Esophagus squamous epithelium (tissue), 4 donors: ENCODE measurements around the gene CDH8.

Source experiments
- POLR2A ChIP-seq, 4 donors: fragments of 450-650 bp; IDR thresholded peaks; one replicate each; pipeline ENCODE4 v1.6.1; 2017; ENCODE audit warnings: antibody characterized with exemption in 4 of 4, mild to moderate bottlenecking in 4 of 4, moderate library complexity in 3 of 4
- TF ChIP-seq, protein P1 (sequence below), 6 experiments: fragments of 450-650 bp in 4 of 6; fragments of 200-600 bp in 2 of 6; sonication (generic) in 2 of 6; IDR thresholded peaks; one replicate each; pipeline ENCODE4 v1.5.1; 2016 to 2019; ENCODE audit warnings: antibody characterized with exemption in 6 of 6, mild to moderate bottlenecking in 4 of 6, moderate library complexity in 4 of 6

DNA sequence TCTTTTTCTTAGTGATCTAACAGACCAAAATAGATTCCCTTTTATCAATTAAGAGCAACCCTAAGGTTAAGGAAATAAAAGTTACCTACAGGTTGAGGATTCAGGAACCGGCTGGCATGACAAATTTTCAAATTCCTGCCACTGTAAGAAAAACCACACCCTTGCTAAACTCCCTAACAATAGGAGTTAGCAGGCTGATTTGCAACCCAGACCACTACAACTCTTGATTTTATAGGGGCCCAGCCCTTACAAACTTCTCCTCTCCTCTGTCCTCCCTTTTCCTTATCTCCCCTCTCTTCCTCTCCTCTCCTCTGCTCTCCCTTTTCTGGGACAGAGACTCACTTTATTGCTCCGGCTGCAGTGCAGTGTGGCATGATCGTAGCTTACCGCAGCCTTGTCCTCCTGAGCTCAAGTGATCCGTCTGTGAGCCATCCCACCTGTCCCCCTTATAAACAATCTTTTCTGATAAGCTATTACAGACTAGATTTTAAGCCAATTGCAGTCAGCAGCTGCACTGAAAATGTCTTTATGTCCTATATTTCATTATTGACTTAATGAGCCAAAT is 418.9 kb downstream of the CDH8 start:
- TF ChIP-seq, protein P1, sequence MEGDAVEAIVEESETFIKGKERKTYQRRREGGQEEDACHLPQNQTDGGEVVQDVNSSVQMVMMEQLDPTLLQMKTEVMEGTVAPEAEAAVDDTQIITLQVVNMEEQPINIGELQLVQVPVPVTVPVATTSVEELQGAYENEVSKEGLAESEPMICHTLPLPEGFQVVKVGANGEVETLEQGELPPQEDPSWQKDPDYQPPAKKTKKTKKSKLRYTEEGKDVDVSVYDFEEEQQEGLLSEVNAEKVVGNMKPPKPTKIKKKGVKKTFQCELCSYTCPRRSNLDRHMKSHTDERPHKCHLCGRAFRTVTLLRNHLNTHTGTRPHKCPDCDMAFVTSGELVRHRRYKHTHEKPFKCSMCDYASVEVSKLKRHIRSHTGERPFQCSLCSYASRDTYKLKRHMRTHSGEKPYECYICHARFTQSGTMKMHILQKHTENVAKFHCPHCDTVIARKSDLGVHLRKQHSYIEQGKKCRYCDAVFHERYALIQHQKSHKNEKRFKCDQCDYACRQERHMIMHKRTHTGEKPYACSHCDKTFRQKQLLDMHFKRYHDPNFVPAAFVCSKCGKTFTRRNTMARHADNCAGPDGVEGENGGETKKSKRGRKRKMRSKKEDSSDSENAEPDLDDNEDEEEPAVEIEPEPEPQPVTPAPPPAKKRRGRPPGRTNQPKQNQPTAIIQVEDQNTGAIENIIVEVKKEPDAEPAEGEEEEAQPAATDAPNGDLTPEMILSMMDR (IDR thresholded peaks at IDR 0.05): no peak
- no peak for TF ChIP-seq POLR2A (IDR thresholded peaks at IDR 0.05)
